Stimulated activated CD4-positive, alpha-beta T cell treated with anti-CD3 and anti-CD28 coated beads, Interleukin-2, amount 100 ng/mL, for 48 hours (primary cell): ENCODE data around the gene ESRP2.

Experiments used
- DNase-seq, 2 donors: peaks; one replicate each; pipeline ENCODE4 v3.0.0-alpha.2; 2020

Gene ESRP2

GRCh38 chr16:68236826-68237242 lies 907 bp upstream of the ESRP2 start:
- DNase-seq = no peak

- no peak for DNase-seq
Measured at GRCh38 chr16:68236137-68236825, 354 bp upstream of the ESRP2 start.

GRCh38 chr16:68235108-68235886 lies 630 bp downstream of the ESRP2 start:
- DNase-seq = no peak

DNA sequence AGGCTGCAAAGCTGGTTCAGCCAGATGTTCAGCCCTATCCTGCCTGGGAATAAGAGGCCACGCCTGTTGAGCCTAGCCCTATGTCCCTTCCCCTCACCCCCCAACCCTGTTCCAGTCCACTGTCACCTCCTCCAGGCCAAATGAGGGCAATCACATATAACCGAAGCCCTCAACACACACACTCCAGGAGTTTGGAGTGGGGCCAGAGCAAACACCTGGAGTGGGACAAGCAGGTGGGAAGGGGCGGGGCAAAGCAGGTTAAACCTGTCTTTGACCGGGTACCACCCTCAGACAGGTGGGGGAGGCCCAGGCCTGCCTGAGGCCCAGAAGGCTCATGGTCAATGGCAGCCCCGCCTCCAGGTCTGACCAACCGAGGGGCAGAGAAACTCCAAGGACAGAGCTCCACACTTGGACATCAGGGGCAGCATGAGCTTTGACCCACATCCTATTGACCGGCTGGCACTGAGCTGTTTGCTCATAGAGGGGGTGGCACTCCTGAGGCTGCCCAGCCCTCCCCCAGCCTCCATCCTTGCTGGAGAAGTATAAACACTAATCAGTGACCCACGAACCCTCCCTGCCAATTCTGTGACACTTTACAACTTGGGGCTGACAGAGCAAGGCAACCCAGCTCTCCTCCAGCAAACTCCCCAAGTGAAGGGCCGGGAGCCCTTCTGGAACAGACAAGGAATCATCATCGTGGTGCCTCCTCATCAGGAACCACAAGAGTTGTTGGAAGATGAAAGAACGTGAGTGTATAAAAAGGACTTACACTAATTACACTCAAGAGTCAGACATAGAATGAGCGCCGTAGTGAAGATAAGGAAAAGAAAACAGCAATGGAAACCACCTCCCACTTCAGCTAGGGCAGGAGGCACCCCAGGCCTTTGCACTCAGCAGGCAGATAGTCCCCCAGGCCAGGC lies 1.5 kb downstream of the ESRP2 start:
- DNase-seq = no peak

GRCh38 chr16:68233835-68234187 lies 2.1 kb downstream of the ESRP2 start:
- no peak for DNase-seq

- no peak for DNase-seq
Measured at GRCh38 chr16:68233085-68233834, 2.7 kb downstream of the ESRP2 start.

- no peak for DNase-seq
Measured at GRCh38 chr16:68232335-68232734, 3.6 kb downstream of the ESRP2 start.

- no peak for DNase-seq
Measured at GRCh38 chr16:68231384-68232136, 4.4 kb downstream of the ESRP2 start.

GRCh38 chr16:68230956-68231355 lies 5.0 kb downstream of the ESRP2 start:
- no peak for DNase-seq

DNA sequence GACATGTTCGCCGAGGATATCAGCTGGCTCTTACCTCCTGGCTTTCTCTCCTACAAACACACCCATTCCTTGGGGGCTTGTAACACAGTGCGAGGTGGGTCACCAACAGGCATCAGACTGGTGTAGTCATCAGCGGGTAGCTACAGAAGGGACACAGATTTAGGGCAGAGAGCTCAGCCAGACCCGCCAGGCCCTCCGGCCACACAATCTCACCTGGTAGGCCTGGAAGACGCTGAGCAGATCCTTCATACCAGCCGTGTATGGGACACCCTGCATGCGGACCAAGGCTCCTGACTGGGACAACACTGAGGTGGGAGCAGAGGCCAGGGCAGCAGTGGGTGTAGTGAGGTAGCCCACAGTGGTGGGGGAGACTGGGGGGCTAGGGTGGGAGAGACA lies 5.8 kb downstream of the ESRP2 start:
- DNase-seq = no peak

- DNase-seq = peak in 1 of 2 donors; percentile 41
Measured at GRCh38 chr16:68229431-68230175, 6.3 kb downstream of the ESRP2 start.

GRCh38 chr16:68228652-68229051 lies 7.3 kb downstream of the ESRP2 start:
- DNase-seq = no peak

GRCh38 chr16:68227850-68228553 lies 7.9 kb downstream of the ESRP2 start:
- DNase-seq = no peak

DNA sequence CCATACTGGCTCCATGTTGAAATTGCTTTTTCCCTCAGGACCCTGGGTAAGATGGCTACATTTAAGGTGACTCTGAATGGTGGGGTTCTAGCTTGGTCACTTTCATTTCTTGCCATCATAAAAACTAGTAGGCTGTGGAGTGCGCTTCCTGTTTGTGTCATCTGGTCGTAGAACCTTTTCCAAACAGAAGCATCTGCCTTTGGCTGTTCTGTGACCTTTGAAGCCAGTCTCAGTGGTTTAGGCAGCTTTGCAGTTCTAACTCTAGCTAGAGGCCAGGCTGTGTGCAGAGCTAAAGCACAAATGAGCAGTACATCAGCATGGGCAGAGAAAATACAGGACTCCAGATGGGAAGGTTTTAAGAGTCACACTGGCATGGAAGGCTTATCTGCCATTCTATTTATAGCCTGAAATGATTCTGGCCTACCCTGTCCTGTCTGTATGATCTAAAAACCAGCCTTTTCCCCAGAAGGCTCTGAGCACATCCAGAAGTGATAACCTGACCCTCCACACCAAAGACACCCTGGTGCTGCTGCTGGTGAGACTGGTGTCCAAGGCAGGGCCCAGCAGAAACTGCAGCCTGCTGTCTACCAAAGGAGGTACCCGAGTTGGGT lies 8.6 kb downstream of the ESRP2 start:
- no peak for DNase-seq

DNA sequence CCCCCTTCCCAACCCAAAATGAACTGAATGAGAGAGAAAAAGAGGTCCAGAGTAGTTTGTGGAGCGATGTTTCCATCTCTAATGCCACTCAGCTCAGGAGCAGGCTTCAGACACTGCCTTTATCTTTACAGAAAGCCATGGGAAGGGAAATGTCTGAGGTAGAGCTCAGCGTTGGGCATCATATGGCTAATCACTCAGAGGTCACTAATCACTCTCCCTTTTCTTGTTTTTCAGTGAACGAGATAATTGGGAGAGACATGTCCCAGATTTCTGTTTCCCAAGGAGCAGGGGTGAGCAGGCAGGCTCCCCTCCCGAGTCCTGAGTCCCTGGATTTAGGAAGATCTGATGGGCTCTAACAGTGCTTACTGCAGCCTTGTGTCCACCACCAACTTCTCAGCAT lies 9.8 kb downstream of the ESRP2 start:
- no peak for DNase-seq

- no peak for DNase-seq
Measured at GRCh38 chr16:68223072-68223471, 12.9 kb downstream of the ESRP2 start.

GRCh38 chr16:68219725-68220351 lies 16.1 kb downstream of the ESRP2 start:
- no peak for DNase-seq

DNA sequence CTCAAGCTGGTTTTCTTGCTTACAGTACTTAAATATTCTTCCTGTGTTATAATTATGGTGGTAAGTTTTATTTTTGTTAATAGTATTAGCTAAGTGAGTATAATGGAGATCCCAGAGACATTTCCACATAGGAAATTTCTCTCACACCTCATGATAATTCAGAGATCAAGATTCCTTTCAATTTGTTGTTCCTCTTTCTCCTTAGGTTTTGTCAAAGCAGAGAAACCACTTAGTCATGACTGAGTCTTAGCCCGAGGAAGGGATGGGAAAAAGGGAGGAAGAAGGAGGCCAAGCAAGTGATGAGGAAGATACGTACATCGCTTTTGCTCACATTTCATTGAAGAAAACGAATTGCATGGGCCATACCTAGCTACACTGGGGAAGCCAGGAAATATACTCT lies 18.4 kb downstream of the ESRP2 start:
- no peak for DNase-seq

DNA sequence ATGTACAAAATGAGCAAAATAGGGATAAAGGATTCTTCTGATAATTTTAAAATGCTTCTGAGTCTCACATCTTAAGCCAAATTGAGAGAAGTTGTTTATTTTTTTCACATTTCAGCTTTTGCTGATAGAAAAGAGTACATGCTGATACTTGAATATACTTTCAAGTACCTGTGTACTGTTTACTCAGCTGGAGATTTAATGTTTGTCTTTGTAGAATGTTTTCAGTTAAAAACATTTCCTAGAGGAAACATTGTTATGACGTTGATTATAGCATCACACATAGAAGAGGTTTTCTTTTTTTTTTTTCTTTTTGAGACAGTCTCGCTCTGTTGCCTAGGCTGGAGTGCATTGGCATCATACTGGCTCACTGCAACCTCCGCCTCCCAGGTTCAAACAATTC lies 19.7 kb downstream of the ESRP2 start:
- no peak for DNase-seq

- no peak for DNase-seq
Measured at GRCh38 chr16:68215302-68215701, 20.6 kb downstream of the ESRP2 start.
